RWPE2 (cell line): ENCODE results near the gene ADM2.

Experiments
- ATAC-seq: fragments of 200-7000 bp; cut with Tn5 transposase; 3 replicates; pipeline ENCODE4 v1.9.1; 2021; ENCODE audit warnings: low read depth
- DNase-seq: peaks from one replicate; pipeline ENCODE4 v3.0.0-alpha.2; 2020; ENCODE audit warnings: low spot score
- H3K27ac ChIP-seq: fragments of 450-650 bp; 2 replicates; pipeline ENCODE4 v1.5.1; 2017; ENCODE audit warnings: mild to moderate bottlenecking; ENCODE audit not compliant: poor library complexity, severe bottlenecking
- H3K27me3 ChIP-seq: fragments of 250-450 bp; sonication (Bioruptor Pico); 2 replicates; pipeline ENCODE4 v1.5.1; 2021; ENCODE audit warnings: mild to moderate bottlenecking, moderate library complexity; ENCODE audit not compliant: insufficient read depth, poor library complexity, severe bottlenecking
- H3K36me3 ChIP-seq: fragments of 250-450 bp; sonication (Bioruptor Pico); 2 replicates; pipeline ENCODE4 v1.5.1; 2020; ENCODE audit warnings: low read depth, mild to moderate bottlenecking, moderate library complexity
- H3K4me1 ChIP-seq: fragments of 250-450 bp; sonication (Bioruptor Pico); 2 replicates; pipeline ENCODE4 v1.5.1; 2021; ENCODE audit warnings: mild to moderate bottlenecking, moderate library complexity; ENCODE audit not compliant: insufficient read depth, poor library complexity, severe bottlenecking
- H3K4me3 ChIP-seq: fragments of 250-450 bp; sonication (Bioruptor Pico); 2 replicates; pipeline ENCODE4 v1.5.1; 2021; ENCODE audit warnings: mild to moderate bottlenecking, moderate library complexity; ENCODE audit not compliant: severe bottlenecking
- H3K9me3 ChIP-seq: fragments of 250-450 bp; sonication (Bioruptor Pico); 2 replicates; pipeline ENCODE4 v1.5.1; 2021; ENCODE audit warnings: mild to moderate bottlenecking, moderate library complexity; ENCODE audit not compliant: severe bottlenecking
- TF ChIP-seq, protein P1 (sequence below): fragments of 450-650 bp; IDR thresholded peaks from one replicate; pipeline ENCODE4 v1.5.1; 2017; ENCODE audit warnings: mild to moderate bottlenecking, moderate library complexity; ENCODE audit not compliant: poor library complexity, severe bottlenecking

The ADM2 gene

DNA sequence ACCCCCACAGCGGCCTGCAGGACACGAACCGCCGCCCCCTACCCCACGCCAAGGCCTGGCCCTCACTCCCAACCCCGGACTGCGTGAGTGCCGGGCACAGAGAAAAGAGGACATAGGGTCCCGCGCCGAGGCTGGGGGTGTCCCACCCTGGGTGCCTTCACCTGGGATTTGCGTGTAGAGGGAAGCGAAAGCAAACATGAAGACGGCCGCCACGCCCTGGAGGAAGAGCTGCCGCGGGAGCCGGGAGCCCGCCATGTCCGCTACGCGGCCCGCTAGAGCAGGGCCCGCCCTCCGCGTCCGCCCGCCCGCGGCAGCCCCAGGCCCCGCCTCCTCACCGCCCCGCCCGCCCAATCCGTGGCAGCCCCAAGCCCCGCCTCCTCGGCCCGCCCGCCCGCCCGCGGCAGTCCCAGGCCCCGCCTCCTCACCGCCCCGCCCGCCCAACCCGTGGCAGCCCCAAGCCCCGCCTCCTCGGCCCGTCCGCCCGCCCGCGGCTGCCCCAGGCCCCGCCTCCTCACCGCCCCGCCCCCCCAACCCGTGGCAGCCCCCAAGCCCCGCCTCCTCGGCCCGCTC lies 26.2 kb downstream of the ADM2 start, which contains the start of gene LMF2:
TSS of gene LMF2 (minus strand) at position 282 of the 570 bp plus-strand sequence. CDS start at position 255, 27 bp downstream.
- H3K36me3 ChIP-seq = peaks cover 35% of the 10 kb centered on the region
- no peaks in the 10 kb centered on the region for H3K9me3 ChIP-seq
- TF ChIP-seq, protein P1, sequence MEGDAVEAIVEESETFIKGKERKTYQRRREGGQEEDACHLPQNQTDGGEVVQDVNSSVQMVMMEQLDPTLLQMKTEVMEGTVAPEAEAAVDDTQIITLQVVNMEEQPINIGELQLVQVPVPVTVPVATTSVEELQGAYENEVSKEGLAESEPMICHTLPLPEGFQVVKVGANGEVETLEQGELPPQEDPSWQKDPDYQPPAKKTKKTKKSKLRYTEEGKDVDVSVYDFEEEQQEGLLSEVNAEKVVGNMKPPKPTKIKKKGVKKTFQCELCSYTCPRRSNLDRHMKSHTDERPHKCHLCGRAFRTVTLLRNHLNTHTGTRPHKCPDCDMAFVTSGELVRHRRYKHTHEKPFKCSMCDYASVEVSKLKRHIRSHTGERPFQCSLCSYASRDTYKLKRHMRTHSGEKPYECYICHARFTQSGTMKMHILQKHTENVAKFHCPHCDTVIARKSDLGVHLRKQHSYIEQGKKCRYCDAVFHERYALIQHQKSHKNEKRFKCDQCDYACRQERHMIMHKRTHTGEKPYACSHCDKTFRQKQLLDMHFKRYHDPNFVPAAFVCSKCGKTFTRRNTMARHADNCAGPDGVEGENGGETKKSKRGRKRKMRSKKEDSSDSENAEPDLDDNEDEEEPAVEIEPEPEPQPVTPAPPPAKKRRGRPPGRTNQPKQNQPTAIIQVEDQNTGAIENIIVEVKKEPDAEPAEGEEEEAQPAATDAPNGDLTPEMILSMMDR = no peak
- H3K4me1 ChIP-seq = peaks cover 7% of the 10 kb centered on the region
- ATAC-seq = peak; percentile 70
- H3K27ac ChIP-seq = peak within 1 kb of the TSS; percentile 68
- H3K27me3 ChIP-seq = no peaks in the 10 kb centered on the region
- no peak for DNase-seq
- H3K4me3 ChIP-seq = peak within 1 kb of the TSS; percentile 86

DNA sequence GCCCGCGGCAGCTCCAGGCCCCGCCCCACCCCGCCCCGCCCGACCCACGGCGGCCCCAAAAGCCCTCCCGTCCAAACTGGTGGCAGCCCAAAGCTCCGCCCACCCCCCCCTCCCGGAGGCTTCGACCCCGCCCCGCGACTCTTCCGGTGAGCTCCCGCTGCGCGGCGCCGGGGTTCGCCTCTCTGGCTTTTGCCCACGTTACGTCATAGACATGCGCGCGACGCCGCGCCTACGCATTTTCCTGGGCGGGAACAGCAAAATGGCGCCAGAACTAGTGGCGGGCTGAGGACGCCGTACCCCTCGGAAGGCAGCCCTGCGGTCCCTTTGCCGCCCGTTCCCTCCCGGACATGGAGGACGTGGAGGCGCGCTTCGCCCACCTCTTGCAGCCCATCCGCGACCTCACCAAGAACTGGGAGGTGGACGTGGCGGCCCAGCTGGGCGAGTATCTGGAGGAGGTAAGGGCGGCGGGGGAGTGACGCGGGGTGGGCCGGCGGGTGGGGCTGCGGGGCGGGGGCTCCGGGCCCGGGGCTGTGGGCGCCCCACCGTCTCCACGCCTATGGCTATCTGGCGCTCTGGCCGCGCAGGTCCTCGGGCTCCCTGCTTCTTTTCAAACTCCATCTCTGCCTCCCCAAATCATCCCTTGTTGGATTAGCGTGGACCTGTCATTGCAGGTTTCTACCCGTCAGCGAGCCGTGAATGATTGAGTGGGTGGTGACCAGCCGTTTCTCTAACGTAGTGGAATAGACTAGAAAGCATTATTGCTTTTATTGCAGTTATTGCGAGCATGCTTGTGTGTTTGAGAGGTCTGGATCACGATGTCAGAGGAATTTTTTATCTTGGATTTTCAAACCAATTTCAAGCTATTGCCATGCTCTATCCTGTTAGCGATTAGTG lies 26.9 kb downstream of the ADM2 start, which contains the start of gene NCAPH2:
TSS of gene NCAPH2 (plus strand) at position 234 of the 894 bp plus-strand sequence. CDS start at position 348, 114 bp downstream.
- H3K27ac ChIP-seq = peak within 1 kb of the TSS; percentile 68
- no peaks in the 10 kb centered on the region for H3K9me3 ChIP-seq
- peaks cover 7% of the 10 kb centered on the region for H3K4me1 ChIP-seq
- no peaks in the 10 kb centered on the region for H3K27me3 ChIP-seq
- peak; percentile 94 for DNase-seq
- peaks cover 36% of the 10 kb centered on the region for H3K36me3 ChIP-seq
- TF ChIP-seq, protein P1 = no peak
- peak; percentile 54 for ATAC-seq
- H3K4me3 ChIP-seq = peak within 1 kb of the TSS; percentile 86

DNA sequence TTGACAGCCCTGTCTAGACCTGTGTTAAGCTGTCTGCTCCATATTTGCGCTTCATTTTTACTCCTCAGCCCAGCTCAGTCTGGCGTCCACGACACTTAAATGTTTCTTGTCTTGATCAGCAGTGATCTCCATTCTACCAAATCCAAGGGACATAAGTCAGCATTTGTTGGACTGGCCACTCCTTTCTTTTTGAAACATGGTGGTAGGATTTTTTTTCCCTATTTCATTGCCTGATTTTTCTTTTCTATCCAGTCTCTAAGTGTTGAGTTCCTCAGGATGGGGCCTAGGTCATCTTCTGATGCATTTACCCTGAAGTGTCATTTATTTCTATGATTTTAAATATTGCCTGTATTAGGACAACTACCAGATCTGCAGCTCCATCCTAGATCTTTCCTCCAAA lies 27.6 kb downstream of the ADM2 start:
- peak overlapping the region; percentile 68 for H3K27ac ChIP-seq
- TF ChIP-seq, protein P1 = no peak
- H3K36me3 ChIP-seq = peaks cover 36% of the 10 kb centered on the region
- no peaks in the 10 kb centered on the region for H3K9me3 ChIP-seq
- no peaks in the 10 kb centered on the region for H3K27me3 ChIP-seq
- peaks cover 7% of the 10 kb centered on the region for H3K4me1 ChIP-seq
- ATAC-seq = no peak
- peak overlapping the region; percentile 86 for H3K4me3 ChIP-seq
- DNase-seq = no peak

DNA sequence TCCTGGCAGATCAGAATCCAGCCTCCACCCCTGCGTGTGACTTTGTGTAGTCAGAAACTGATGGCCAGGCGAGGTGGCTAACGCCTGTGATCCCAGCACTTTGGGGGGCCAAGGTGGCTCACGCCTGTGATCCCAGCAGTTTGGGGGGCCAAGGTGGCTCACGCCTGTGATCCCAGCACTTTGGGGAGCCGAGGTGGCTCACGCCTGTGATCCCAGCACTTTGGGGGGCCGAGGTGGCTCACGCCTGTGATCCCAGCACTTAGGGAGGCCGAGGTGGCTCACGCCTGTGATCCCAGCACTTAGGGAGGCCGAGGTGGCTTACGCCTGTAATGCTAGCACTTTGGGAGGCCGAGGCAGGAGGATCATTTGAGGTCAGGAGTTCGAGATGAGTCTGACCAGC lies 31.8 kb downstream of the ADM2 start:
- no peaks in the 10 kb centered on the region for H3K9me3 ChIP-seq
- TF ChIP-seq, protein P1 = no peak
- H3K27ac ChIP-seq = no peak overlapping the region
- DNase-seq (no peak), ATAC-seq (no peak)
- no peaks in the 10 kb centered on the region for H3K27me3 ChIP-seq
- H3K4me3 ChIP-seq = no peak overlapping the region
- peaks cover 7% of the 10 kb centered on the region for H3K4me1 ChIP-seq
- H3K36me3 ChIP-seq = peaks cover 41% of the 10 kb centered on the region
